ENCODE measurements around the gene ACSM5.

- TF ChIP-seq CTCF (IDR thresholded peaks at IDR 0.05; ENCODE audit: low read depth, low read length, poor library complexity, severe bottlenecking) (no peak), EZH2phosphoT487 (IDR thresholded peaks at IDR 0.05; ENCODE audit: borderline replicate concordance, low read length) (no peak)
Observed at GRCh38 chr16:20377181-20377580, 32.2 kb upstream of the ACSM5 start.
